HEK293 (cell line): ENCODE data around the gene ZBTB24.
A peak's percentile ranks its signal among the peaks of the same experiment; 100 is the strongest.

Experiments
- CTCF ChIA-PET: fragments of 350-600 bp; formaldehyde crosslinking; extraction: SDS; loops from one replicate; lab custom pipeline; 2021; ENCODE audit warnings: antibody characterized with exemption; lab: Yijun Ruan, JAX
- POLR2A ChIA-PET: fragments of 300-600 bp; formaldehyde crosslinking; extraction: SDS; loops from one replicate; lab custom pipeline; 2020; ENCODE audit warnings: antibody characterized with exemption, inconsistent platforms; lab: Yijun Ruan, JAX
- H3K27ac ChIP-seq: fragments of 200-500 bp; sonication (Bioruptor generic); 2 replicates; pipeline ENCODE4 v1.5.1; 2014; ENCODE audit warnings: low read depth, low read length, control low read depth, inconsistent platforms; ENCODE audit errors: extremely low read depth
- H3K36me3 ChIP-seq, 2 experiments: fragments of 200-500 bp in 1 of 2; sonication (Bioruptor generic) in 1 of 2; 1 replicate in 1 of 2; 2 replicates in 1 of 2; pipeline ENCODE4 v1.5.1; 2014 to 2017; ENCODE audit warnings: inconsistent platforms in 2 of 2, low read length in 2 of 2; ENCODE audit not compliant: control insufficient read depth in 2 of 2, insufficient read depth in 1 of 2
- H3K4me1 ChIP-seq: fragments of 200-500 bp; sonication (Bioruptor generic); 2 replicates; pipeline ENCODE4 v1.5.1; 2014; ENCODE audit warnings: mild to moderate bottlenecking, low read length, inconsistent platforms; ENCODE audit not compliant: control insufficient read depth, insufficient read depth
- H3K4me3 ChIP-seq: 2 replicates; pipeline ENCODE4 v1.5.1; 2011; ENCODE audit warnings: low read depth, mild to moderate bottlenecking, control low read depth, low read length, moderate library complexity
- H3K9me3 ChIP-seq: fragments of 200-500 bp; sonication (Bioruptor generic); 2 replicates; pipeline ENCODE4 v1.5.1; 2014; ENCODE audit warnings: low read depth, low read length, inconsistent platforms; ENCODE audit not compliant: control insufficient read depth, insufficient read depth
- EGR2 ChIP-seq: fragments of 450-650 bp; formaldehyde crosslinking; IDR thresholded peaks from 2 replicates; pipeline ENCODE4 v1.5.1; 2016; ENCODE audit warnings: low read depth, missing biosample characterization, missing genetic modification characterization
- KLF17 ChIP-seq: fragments of 450-650 bp; formaldehyde crosslinking; IDR thresholded peaks from 2 replicates; pipeline ENCODE4 v1.5.1; 2016; ENCODE audit warnings: missing biosample characterization, missing genetic modification characterization
- KLF7 ChIP-seq: fragments of 450-650 bp; formaldehyde crosslinking; IDR thresholded peaks from 2 replicates; pipeline ENCODE4 v1.5.1; 2016; ENCODE audit warnings: missing biosample characterization, missing genetic modification characterization, borderline replicate concordance
- OVOL3 ChIP-seq: fragments of 450-650 bp; formaldehyde crosslinking; IDR thresholded peaks from 2 replicates; pipeline ENCODE4 v1.5.1; 2016; ENCODE audit warnings: missing biosample characterization, missing genetic modification characterization
- PRDM4 ChIP-seq: fragments of 450-650 bp; formaldehyde crosslinking; IDR thresholded peaks from 2 replicates; pipeline ENCODE4 v1.5.1; 2017; ENCODE audit warnings: missing biosample characterization, missing genetic modification characterization
- SCRT2 ChIP-seq: fragments of 450-650 bp; formaldehyde crosslinking; IDR thresholded peaks from 2 replicates; pipeline ENCODE4 v1.5.1; 2016; ENCODE audit warnings: missing biosample characterization, missing genetic modification characterization
- SP7 ChIP-seq: fragments of 450-650 bp; formaldehyde crosslinking; IDR thresholded peaks from 2 replicates; pipeline ENCODE4 v1.5.1; 2016; ENCODE audit warnings: missing biosample characterization, missing genetic modification characterization
- TCF7L2 ChIP-seq: IDR thresholded peaks from 2 replicates; pipeline ENCODE4 v1.6.1; 2011; ENCODE audit warnings: low read depth, mild to moderate bottlenecking, inconsistent platforms, low read length, moderate library complexity, borderline replicate concordance
- ZNF148 ChIP-seq: fragments of 450-650 bp; formaldehyde crosslinking; IDR thresholded peaks from 2 replicates; pipeline ENCODE4 v1.5.0; 2017; ENCODE audit warnings: missing biosample characterization, missing genetic modification characterization, borderline replicate concordance
- ZNF37A ChIP-seq: fragments of 450-650 bp; IDR thresholded peaks from 2 replicates; pipeline ENCODE4 v1.5.1; 2018; ENCODE audit warnings: missing biosample characterization, missing genetic modification characterization
- ZNF777 ChIP-seq: fragments of 450-650 bp; formaldehyde crosslinking; IDR thresholded peaks from 2 replicates; pipeline ENCODE4 v1.5.1; 2017; ENCODE audit warnings: missing biosample characterization, missing genetic modification characterization, borderline replicate concordance
- TF ChIP-seq, protein P1 (sequence below): fragments of 450-650 bp; formaldehyde crosslinking; conservative IDR thresholded peaks from 2 replicates; pipeline ENCODE4 v1.5.1; 2016; ENCODE audit warnings: low read depth, missing biosample characterization, missing genetic modification characterization

Gene ZBTB24

GRCh38 chr6:109475625-109476024 is 7.4 kb downstream of the ZBTB24 start:
- Histone ChIP-seq H3K4me1 (0 out of 2 replicates have a peak, but pooled peaks cover 3% of the 10 kb centered on the region), H3K4me3 (no peak overlapping the region), H3K36me3 (peaks cover 30 to 92% of the 10 kb centered on the region in 2 experiments), H3K27ac (no peak overlapping the region), H3K9me3 (no peaks in the 10 kb centered on the region)
- ChIA-PET CTCF (interaction anchor here (0.5 to 0.7 kb wide), 3 partner anchors 23 to 394 kb away, joined by 3 read pairs; no protein-coding TSS in a partner anchor), POLR2A (no interaction called here)
- no peak for TF ChIP-seq OVOL3 (tag by site-specific recombination)
- TF ChIP-seq SCRT2 = peak; percentile 60; the same call in 1 of the 2 replicates
- no peak for TF ChIP-seq KLF7 (tag by site-specific recombination)

GRCh38 chr6:109474995-109475394 is 8.0 kb downstream of the ZBTB24 start:
- ChIA-PET POLR2A (no interaction called here), CTCF (no interaction called here)
- H3K4me1 ChIP-seq = 0 out of 2 replicates have a peak, but pooled peaks cover 3% of the 10 kb centered on the region
- no peak for TF ChIP-seq ZNF37A (tag by site-specific recombination)
- no peak overlapping the region for H3K4me3 ChIP-seq
- H3K9me3 ChIP-seq = no peaks in the 10 kb centered on the region
- no peak overlapping the region for H3K27ac ChIP-seq
- peaks cover 30 to 92% of the 10 kb centered on the region in 2 experiments for H3K36me3 ChIP-seq

- TF ChIP-seq PRDM4 (tag by site-specific recombination) = no peak
- no peak for TF ChIP-seq SP7 (tag by site-specific recombination)
- no peak for TF ChIP-seq ZNF777 (tag by site-specific recombination)
- no peak for TF ChIP-seq KLF17 (tag by site-specific recombination)
- no peak for TF ChIP-seq TCF7L2
- TF ChIP-seq ZNF148 (tag by site-specific recombination) = no peak
- TF ChIP-seq, protein P1, sequence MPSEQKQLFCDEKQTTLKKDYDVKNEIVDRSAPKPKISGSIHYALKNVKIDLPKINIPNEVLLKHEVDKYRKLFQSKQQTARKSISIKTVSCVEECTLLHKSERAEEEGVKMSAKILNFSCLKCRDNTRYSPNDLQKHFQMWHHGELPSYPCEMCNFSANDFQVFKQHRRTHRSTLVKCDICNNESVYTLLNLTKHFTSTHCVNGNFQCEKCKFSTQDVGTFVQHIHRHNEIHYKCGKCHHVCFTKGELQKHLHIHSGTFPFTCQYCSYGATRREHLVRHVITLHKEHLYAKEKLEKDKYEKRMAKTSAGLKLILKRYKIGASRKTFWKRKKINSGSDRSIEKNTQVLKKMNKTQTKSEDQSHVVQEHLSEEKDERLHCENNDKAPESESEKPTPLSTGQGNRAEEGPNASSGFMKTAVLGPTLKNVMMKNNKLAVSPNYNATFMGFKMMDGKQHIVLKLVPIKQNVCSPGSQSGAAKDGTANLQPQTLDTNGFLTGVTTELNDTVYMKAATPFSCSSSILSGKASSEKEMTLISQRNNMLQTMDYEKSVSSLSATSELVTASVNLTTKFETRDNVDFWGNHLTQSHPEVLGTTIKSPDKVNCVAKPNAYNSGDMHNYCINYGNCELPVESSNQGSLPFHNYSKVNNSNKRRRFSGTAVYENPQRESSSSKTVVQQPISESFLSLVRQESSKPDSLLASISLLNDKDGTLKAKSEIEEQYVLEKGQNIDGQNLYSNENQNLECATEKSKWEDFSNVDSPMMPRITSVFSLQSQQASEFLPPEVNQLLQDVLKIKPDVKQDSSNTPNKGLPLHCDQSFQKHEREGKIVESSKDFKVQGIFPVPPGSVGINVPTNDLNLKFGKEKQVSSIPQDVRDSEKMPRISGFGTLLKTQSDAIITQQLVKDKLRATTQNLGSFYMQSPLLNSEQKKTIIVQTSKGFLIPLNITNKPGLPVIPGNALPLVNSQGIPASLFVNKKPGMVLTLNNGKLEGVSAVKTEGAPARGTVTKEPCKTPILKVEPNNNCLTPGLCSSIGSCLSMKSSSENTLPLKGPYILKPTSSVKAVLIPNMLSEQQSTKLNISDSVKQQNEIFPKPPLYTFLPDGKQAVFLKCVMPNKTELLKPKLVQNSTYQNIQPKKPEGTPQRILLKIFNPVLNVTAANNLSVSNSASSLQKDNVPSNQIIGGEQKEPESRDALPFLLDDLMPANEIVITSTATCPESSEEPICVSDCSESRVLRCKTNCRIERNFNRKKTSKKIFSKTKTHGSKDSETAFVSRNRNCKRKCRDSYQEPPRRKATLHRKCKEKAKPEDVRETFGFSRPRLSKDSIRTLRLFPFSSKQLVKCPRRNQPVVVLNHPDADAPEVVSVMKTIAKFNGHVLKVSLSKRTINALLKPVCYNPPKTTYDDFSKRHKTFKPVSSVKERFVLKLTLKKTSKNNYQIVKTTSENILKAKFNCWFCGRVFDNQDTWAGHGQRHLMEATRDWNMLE (tag by site-specific recombination) = no peak
- TF ChIP-seq EGR2 (tag by site-specific recombination) = no peak
- ChIA-PET POLR2A (interaction anchor here (1.3 kb wide), 1 partner anchor 9 kb away, joined by 3 read pairs; no protein-coding TSS in a partner anchor), CTCF (interaction anchor here (0.8 to 1.4 kb wide), 2 partner anchors 8 to 567 kb away, joined by 3 to 4 read pairs; no protein-coding TSS in a partner anchor)
- H3K36me3 ChIP-seq = peaks cover 30 to 97% of the 10 kb centered on the region in 2 experiments
- H3K9me3 ChIP-seq = no peaks in the 10 kb centered on the region
- H3K4me3 ChIP-seq = no peak overlapping the region
- no peaks in the 10 kb centered on the region for H3K4me1 ChIP-seq
- no peak overlapping the region for H3K27ac ChIP-seq
These were observed 9.9 kb downstream of the ZBTB24 start for GRCh38 chr6:109473120-109473519.
